A549 treated with Hydrocortisone at 1 μM for 4 hours (cell line): ENCODE data around the gene SAFB2. TPM values are rescaled to one million over a fixed set of nuclear protein-coding genes. Genes with fewer than 3 reads are reported as not detected.

Source experiments
- total RNA-seq: library from RNA; stranded (reverse); fragments of 200-300 nt; extraction: Qiagen RNA extraction; gene quantifications from 5 replicates; pipeline ENCODE4 v1.2.3, GENCODE V29; 2022

The SAFB2 gene
- total RNA-seq, result 32.5 to 36.1 TPM (median 33.8 TPM) in 5 replicates

GRCh38 chr19:5622465-5623396, at the start of gene SAFB2, which contains the start of gene SAFB:
TSS of gene SAFB2 (minus strand) at chr19:5622776. CDS start at chr19:5622715, 61 bp downstream.
TSS of gene SAFB (plus strand) at chr19:5623083. CDS start at chr19:5623206, 123 bp downstream.

DNA sequence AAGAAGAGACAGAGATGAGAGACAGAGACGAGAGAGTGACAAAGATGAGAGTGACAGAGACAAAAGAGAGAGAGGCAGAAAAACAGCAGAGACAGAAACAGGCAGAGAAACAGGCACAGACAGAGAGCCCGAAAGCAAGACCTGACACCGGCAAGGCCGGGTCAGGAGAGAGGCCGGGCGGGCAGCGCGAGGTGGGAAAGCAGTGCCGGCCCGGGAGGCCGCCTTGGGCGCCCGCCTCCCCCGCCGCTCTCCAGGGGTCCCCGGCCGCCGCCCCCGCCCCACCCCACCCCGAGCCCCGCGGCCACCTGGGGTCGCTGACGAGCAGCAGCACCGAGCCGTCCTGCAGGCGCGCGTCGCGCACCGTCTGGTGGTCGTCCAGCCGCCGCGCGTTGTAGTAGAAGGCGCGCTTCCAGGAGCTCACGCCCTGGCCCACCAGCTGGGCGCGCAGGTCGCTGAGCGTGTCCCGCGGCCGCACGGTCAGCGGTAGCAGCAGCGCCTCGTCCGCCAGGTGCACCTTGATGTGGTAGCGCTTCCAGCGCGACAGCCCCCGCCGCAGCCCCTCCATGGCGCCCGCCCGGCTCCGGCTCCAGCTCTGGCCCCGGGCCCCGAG, 55.1 kb downstream of the SAFB2 start, which contains the start of gene TINCR:
TINCR (minus strand) TSS at position 594 of the 610 bp plus-strand sequence.

Other genes with a start within 250 kb of the SAFB2 start
- not detected in 5 replicates for gene ZNRF4, start 167.4 kb downstream of the SAFB2 start, total RNA-seq
- gene TINCR, start 54.8 kb downstream of the SAFB2 start, total RNA-seq, result 2.5 to 3.1 TPM (median 2.8 TPM) in 5 replicates
- gene SAFB, start 307 bp upstream of the SAFB2 start, total RNA-seq, result 48.8 to 62.9 TPM (median 51.8 TPM) in 5 replicates
- gene MICOS13, start 57.7 kb upstream of the SAFB2 start, total RNA-seq, result 42.9 to 71.6 TPM (median 67.7 TPM) in 5 replicates
- gene HSD11B1L, start 58.3 kb upstream of the SAFB2 start, total RNA-seq, result 3.7 to 5.7 TPM (median 4.5 TPM) in 5 replicates
- 626 to 897 TPM (median 766 TPM) in 5 replicates for gene RPL36, start 67.5 kb upstream of the SAFB2 start, total RNA-seq
- gene LONP1, start 97.4 kb upstream of the SAFB2 start, total RNA-seq, result 55.4 to 58.6 TPM (median 57.8 TPM) in 5 replicates
- gene CATSPERD, start 97.9 kb upstream of the SAFB2 start, total RNA-seq, result 0.03 TPM in 2 of 5 replicates, not detected in the others
- gene PRR22, start 162.0 kb upstream of the SAFB2 start, total RNA-seq, result 1.3 to 2.8 TPM (median 2.4 TPM) in 5 replicates
- 26.8 to 30.4 TPM (median 28.9 TPM) in 5 replicates for gene DUS3L, start 168.4 kb upstream of the SAFB2 start, total RNA-seq
- 0.55 to 1.4 TPM (median 1.2 TPM) in 5 replicates for gene NRTN, start 182.3 kb upstream of the SAFB2 start, total RNA-seq
- not detected in 5 replicates for gene FUT6, start 216.9 kb upstream of the SAFB2 start, total RNA-seq
- gene FUT3, start 228.7 kb upstream of the SAFB2 start, total RNA-seq, result 0.05 to 0.06 TPM in 2 of 5 replicates, not detected in the others
- not detected in 5 replicates for gene FUT5, start 247.8 kb upstream of the SAFB2 start, total RNA-seq